GM19193 (cell line): ENCODE data around the gene SPHK2.

Experiments
- POLR2A ChIP-seq: IDR thresholded peaks from 4 replicates; pipeline ENCODE4 v1.6.1; 2011; ENCODE audit not compliant: insufficient read depth, insufficient read length; ENCODE audit errors: extremely low read depth

Gene SPHK2

GRCh38 chr19:48654299-48655059, 35.2 kb downstream of the SPHK2 start:
- no peak for TF ChIP-seq POLR2A

- TF ChIP-seq POLR2A = no peak
Observed at GRCh38 chr19:48656840-48657474, 37.7 kb downstream of the SPHK2 start.

GRCh38 chr19:48658483-48658882, 39.2 kb downstream of the SPHK2 start:
- TF ChIP-seq POLR2A = no peak

- no peak for TF ChIP-seq POLR2A
Observed at GRCh38 chr19:48659768-48660167, 40.5 kb downstream of the SPHK2 start.

GRCh38 chr19:48660852-48661710, 41.8 kb downstream of the SPHK2 start:
- no peak for TF ChIP-seq POLR2A

GRCh38 chr19:48661711-48662090, 42.4 kb downstream of the SPHK2 start:
- no peak for TF ChIP-seq POLR2A

GRCh38 chr19:48663667-48664066, 44.4 kb downstream of the SPHK2 start:
- TF ChIP-seq POLR2A = no peak

- TF ChIP-seq POLR2A = no peak
Observed at GRCh38 chr19:48664476-48664875, 45.2 kb downstream of the SPHK2 start.

GRCh38 chr19:48665786-48666185, 46.5 kb downstream of the SPHK2 start:
- no peak for TF ChIP-seq POLR2A

GRCh38 chr19:48668332-48668731, 49.0 kb downstream of the SPHK2 start:
- TF ChIP-seq POLR2A = no peak

GRCh38 chr19:48668761-48669160, 49.5 kb downstream of the SPHK2 start:
- TF ChIP-seq POLR2A = no peak

- no peak for TF ChIP-seq POLR2A
Observed at GRCh38 chr19:48669903-48670668, 50.8 kb downstream of the SPHK2 start.

GRCh38 chr19:48670699-48671445, 51.6 kb downstream of the SPHK2 start:
- TF ChIP-seq POLR2A = no peak

GRCh38 chr19:48671446-48671995, 52.2 kb downstream of the SPHK2 start:
- TF ChIP-seq POLR2A = no peak

GRCh38 chr19:48672994-48673393, 53.7 kb downstream of the SPHK2 start, which contains the start of gene NTN5:
Gene NTN5 (minus strand): TSS chr19:48673017. CDS start chr19:48670986, 2,031 bp downstream.
- TF ChIP-seq POLR2A = no peak
